ENCODE results near the gene JAM2.

The JAM2 gene

DNA sequence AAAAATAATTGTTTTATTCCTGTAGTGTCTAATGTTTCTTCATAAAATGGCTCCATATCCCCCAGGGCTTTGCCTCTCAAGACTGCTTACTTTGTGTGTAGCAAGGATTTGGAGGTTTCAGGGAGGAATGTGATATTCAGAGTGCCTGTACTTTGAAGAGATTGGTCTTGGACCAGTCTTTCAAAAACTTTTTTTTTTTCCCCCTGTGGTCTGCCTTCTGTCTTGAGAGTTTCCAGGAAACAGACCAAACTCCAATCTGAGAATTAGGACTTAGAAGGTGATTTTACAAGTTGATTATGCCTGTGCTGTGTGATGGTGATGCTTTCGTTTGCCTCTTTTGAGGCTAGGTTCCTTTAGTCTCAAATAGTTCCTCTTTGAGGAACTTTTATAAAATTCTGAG lies 121.6 kb downstream of the JAM2 start:
- Histone ChIP-seq H3K27me3 (no peaks in the 10 kb centered on the region), H4K20me1 (peaks cover 0 to 6% (median 0%) of the 10 kb centered on the region in 11 experiments; a peak in 2 of 22 replicates), H3K9me3 (replicated peaks in 1 of 11) (no peaks in the 10 kb centered on the region), H3K9ac (no peak overlapping the region), H3K27ac (no peak overlapping the region), H3K4me1 (no peaks in the 10 kb centered on the region), H3K36me3 (peaks cover 70 to 100% (median 96%) of the 10 kb centered on the region in 11 experiments), H3K4me3 (no peak overlapping the region), H3K4me2 (no peak overlapping the region)
- no peak for TF ChIP-seq Cebpa-rat (IDR thresholded peaks at IDR 0.05)

- no peak for TF ChIP-seq Cebpa-rat (IDR thresholded peaks at IDR 0.05)
- Histone ChIP-seq H3K36me3 (peaks cover 77 to 100% (median 94%) of the 10 kb centered on the region in 11 experiments), H3K27ac (no peak overlapping the region), H3K4me1 (no peaks in the 10 kb centered on the region), H3K4me3 (no peak overlapping the region), H3K9me3 (replicated peaks in 1 of 11) (no peaks in the 10 kb centered on the region), H3K27me3 (no peaks in the 10 kb centered on the region), H3K9ac (no peak overlapping the region), H4K20me1 (no peaks in the 10 kb centered on the region), H3K4me2 (no peak overlapping the region)
Observed at GRCh38 chr21:25764065-25764464, 125.0 kb downstream of the JAM2 start.
